Fibroblast of skin of abdomen (primary cell): ENCODE measurements around the gene MX2.
"Not testable (repeated sequence)": the region's sequence is repeated elsewhere in the genome, so short reads cannot be mapped to it uniquely, and the experiment has no call there.

Experiments
- DNase-seq: peaks from one replicate; pipeline ENCODE4 v3.0.0-alpha.2; 2013

MX2 gene

GRCh38 chr21:41387042-41387819 is 25.4 kb downstream of the MX2 start:
- DNase-seq = no peak

DNA sequence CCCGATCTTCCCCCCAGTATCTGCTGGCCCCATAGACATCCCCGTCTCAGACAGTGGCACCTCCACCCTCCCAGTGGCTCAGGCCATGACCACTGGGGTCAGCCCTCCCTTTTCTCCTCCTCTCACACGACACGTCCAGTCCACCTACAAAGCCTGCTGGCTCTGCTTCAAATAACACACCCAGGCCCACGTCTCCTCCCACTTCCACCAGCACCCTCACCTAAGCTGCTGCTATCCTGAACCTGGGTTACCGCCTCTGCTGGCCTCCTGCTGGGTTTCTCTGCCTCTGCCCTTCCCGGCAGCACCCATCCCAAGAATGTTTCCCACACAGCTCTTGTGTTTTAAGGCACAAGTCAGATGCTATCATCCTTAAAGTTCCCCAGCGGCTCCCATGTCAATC is 26.0 kb downstream of the MX2 start:
- no peak for DNase-seq

- DNase-seq = no peak
Measured at GRCh38 chr21:41388259-41388658, 26.4 kb downstream of the MX2 start.

DNA sequence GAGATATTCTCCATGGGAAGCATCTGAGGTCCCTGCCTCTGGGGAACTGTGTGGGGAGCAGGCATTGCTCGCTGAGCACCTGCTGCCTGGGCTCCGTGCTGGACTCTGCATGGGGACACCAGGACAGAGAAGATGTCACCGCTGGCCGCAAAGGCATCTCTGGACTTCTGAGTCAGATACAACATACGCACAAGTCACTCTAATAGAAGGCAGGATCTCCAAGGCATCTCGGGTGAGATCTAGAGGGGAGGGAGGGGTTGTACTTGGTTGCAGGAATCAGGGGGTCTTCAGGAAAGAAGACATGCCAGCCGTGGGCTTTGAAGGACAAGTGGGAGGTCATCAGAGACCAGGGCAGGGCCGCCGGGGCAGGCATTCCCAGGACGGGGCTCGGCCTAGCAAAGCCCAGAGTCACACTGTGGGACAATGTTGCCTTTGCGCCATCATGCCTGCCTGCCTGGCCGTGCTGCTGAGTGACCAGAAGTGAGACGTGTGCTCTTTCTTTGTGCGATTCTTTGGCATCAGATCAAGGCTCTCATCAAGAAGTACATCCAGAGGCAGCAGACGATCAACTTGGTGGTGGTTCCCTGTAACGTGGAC is 28.3 kb downstream of the MX2 start:
- no peak for DNase-seq

- no peak for DNase-seq
Measured at GRCh38 chr21:41393876-41394465, 32.1 kb downstream of the MX2 start.

- no peak for DNase-seq
Measured at GRCh38 chr21:41396558-41397075, 34.8 kb downstream of the MX2 start.

- no peak for DNase-seq
Measured at GRCh38 chr21:41397471-41397891, 35.7 kb downstream of the MX2 start.

- DNase-seq = no peak
Measured at GRCh38 chr21:41398251-41398650, 36.4 kb downstream of the MX2 start.

DNA sequence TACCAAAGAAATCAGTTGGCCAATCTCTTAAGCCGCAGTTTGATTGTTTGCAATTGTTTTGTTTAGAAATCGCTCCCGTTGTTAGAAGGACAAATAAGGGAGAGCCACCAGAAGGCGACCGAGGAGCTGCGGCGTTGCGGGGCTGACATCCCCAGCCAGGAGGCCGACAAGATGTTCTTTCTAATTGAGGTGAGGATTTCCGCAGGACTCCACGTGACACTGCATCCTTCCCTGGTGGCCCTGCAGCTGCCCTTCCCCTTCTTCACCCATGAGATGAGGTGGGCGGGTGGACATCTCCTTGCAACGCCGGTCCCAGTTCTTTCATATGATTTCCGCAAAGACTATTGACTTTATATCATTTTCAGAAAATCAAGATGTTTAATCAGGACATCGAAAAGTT is 37.0 kb downstream of the MX2 start:
- no peak for DNase-seq

DNA sequence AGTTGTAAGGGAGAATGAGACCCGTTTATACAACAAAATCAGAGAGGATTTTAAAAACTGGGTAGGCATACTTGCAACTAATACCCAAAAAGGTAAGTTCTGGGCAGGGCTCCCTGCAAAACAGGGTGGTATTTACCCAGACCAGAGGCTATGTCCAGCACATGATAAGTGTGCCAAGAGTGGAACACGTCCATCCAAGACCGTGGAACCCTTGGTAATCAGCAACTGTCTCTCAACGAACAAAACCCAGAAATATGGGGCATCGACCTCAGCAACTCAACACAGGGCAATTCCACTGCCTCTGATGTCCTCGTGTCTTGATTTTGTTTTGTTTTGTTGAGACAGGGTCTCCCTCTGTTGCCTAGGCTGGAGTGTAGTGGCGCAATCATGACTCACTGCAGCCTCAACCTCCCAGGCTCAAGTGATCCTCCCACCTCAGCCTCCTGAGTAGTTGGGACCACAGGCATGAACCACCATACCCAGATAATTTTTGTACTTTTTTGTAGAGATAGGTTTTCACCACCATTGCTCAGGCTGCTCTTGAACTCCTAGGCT is 37.5 kb downstream of the MX2 start:
- no peak for DNase-seq

- no peak for DNase-seq
Measured at GRCh38 chr21:41402231-41402630, 40.4 kb downstream of the MX2 start.

DNA sequence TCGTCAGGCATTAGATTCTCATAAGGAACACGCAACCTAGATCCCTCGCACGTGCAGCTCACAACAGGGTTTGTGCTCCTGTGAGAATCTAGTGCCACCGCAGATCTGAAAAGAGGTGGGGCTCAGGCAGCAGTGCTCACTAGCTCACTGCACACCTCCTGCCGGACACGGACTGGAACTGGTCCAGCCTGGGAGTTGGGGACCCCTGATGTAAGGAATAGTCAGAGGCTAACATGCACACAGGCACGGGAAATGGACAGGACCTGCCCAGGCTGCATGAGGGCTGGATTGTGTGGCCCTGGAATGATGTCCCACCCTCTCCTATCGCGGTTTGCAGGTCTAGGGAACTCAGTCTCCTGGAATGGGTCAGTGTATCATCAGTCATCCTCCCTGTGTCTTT is 41.0 kb downstream of the MX2 start:
- DNase-seq = no peak

- DNase-seq = no peak
Measured at GRCh38 chr21:41403331-41403730, 41.5 kb downstream of the MX2 start.

DNA sequence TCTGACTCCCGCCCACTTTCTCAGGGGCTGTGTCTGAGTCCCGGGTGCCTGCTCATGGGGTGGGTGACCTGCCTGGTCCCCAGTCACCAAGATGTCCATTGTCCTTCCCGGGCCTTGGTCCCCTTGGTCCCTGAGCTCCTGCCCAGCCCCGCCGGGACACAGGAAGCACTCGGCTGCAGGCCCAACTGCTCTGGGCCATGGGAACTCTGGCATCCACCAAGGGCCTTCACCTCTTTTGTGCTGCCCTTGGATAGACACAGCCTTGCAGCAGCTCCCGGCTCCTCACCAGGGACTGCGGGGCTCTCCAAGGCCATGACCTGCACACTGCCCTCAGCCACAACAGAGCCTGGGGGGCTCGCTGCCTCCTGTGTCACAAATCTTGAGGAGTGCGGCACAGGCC is 42.1 kb downstream of the MX2 start:
- no peak for DNase-seq

DNA sequence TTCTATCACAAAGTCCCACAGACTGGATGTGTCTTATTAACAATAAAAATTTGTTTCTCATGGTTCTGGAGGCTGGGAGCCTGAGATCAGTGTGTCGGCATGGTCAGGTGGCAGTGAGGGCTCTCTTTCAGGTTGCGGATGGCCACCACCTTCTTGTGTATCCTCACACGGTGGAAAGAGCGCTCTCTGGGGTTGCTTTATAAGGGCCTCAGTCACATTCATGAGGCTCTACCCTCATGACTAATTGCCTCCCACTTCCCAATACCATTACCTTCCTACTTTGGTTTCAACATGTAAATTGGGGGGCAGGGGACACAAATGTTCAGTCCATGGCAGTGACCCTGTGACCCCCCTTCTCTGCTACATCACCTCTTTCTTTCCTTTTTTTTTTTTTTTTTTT is 43.5 kb downstream of the MX2 start:
- DNase-seq = no peak

GRCh38 chr21:41406340-41406739 is 44.5 kb downstream of the MX2 start:
- DNase-seq = no peak

- no peak for DNase-seq
Measured at GRCh38 chr21:41407541-41408460, 46.0 kb downstream of the MX2 start.

DNA sequence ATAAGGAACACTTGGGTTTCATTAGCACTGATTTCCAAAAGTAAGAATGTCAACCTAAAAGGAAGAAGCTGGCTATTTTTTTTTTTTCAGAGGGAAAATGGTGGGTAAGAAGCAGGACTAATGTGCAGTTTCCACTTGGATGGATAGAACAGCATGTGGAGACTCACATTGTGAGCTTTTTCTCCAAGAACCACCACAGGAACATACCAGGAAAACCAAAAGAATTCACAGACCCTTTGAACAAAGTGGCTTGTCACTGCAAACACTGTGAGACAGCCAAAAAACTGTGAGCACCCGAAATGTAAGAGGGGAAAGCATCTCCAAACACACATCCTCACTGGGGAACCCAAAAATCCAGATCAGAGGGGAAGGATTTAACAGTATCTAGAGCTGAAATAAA is 48.5 kb downstream of the MX2 start:
- DNase-seq = no peak

DNA sequence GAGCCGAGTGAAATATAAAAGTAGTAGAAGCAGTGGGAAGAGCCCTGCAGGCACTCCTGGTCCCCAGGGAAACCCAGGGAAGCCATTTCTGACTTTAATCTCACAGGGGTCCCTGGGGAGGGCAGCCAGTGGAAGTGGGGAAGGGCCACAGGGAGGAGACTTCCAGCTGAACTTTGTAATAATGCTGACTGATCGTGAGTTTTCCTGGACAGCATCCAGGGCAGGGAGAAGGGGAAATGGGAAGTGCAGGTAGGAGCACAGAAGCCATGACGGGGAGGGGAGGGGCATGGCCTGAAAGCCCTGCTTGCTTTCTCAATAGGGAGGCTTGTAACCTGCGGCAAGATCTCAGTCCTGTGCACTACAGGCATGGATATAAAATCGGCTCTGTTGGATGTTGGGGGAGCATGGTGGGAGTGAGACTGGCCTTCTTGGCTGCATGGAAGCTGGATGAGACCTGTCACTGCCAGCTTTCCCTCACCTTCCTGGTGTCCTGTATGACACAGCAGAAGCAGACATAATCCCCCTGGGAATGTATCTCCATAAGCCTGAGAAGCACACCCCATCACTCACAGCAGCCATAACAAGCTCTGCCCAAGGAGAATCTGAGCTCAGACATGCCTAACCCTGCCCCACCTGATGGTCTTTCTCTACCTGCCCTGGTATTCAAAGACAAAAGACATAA is 49.1 kb downstream of the MX2 start:
- DNase-seq = no peak

GRCh38 chr21:41411449-41412089 is 49.7 kb downstream of the MX2 start:
- DNase-seq = no peak

- not testable (repeated sequence) for DNase-seq
Measured at GRCh38 chr21:41417505-41417904, 55.7 kb downstream of the MX2 start.
